GM12872 (cell line): ENCODE measurements around the gene PCDH20.
A peak's percentile ranks its signal among the peaks of the same experiment; 100 is the strongest.

ENCODE experiments used
- CTCF ChIP-seq: IDR thresholded peaks from 3 replicates; pipeline ENCODE4 v1.5.1; 2011; ENCODE audit warnings: low read depth, mild to moderate bottlenecking, low read length, moderate library complexity; ENCODE audit not compliant: insufficient read depth

PCDH20 gene

GRCh38 chr13:61415058-61415721 is 459 bp downstream of the PCDH20 start:
- no peak for TF ChIP-seq CTCF

GRCh38 chr13:61414686-61415057 is 977 bp downstream of the PCDH20 start:
- TF ChIP-seq CTCF: no peak

GRCh38 chr13:61413572-61414535 is 1.8 kb downstream of the PCDH20 start:
- no peak for TF ChIP-seq CTCF

GRCh38 chr13:61410669-61411297 is 4.9 kb downstream of the PCDH20 start:
- TF ChIP-seq CTCF: peak; percentile 46; the same call in 2 of the 3 replicates

- TF ChIP-seq CTCF: no peak
Measured at GRCh38 chr13:61410266-61410665, 5.4 kb downstream of the PCDH20 start.

- TF ChIP-seq CTCF: no peak
Measured at GRCh38 chr13:61408571-61408970, 7.1 kb downstream of the PCDH20 start.

- no peak for TF ChIP-seq CTCF
Measured at GRCh38 chr13:61406275-61406674, 9.4 kb downstream of the PCDH20 start.
